Amniotic epithelial cell (primary cell): ENCODE measurements around the gene ALOX12.
"Not testable (repeated sequence)": the region's sequence is repeated elsewhere in the genome, so short reads cannot be mapped to it uniquely, and the experiment has no call there.

Experiments
- DNase-seq: peaks from one replicate; pipeline ENCODE4 v3.0.0-alpha.2; 2010; ENCODE audit warnings: low read depth

The ALOX12 gene

GRCh38 chr17:6995500-6996255, at the start of gene ALOX12:
Gene ALOX12 (plus strand): TSS chr17:6996049. CDS start chr17:6996118, 69 bp downstream.
- DNase-seq: no peak

- no peak for DNase-seq
These were observed 48.1 kb upstream of the ALOX12 start for GRCh38 chr17:6947745-6948144.

GRCh38 chr17:6948562-6948961, 47.3 kb upstream of the ALOX12 start:
- no peak for DNase-seq

GRCh38 chr17:6948976-6949375, 46.9 kb upstream of the ALOX12 start:
- DNase-seq: no peak

- DNase-seq: not testable (repeated sequence)
These were observed 44.9 kb upstream of the ALOX12 start for GRCh38 chr17:6950938-6951337.

GRCh38 chr17:6953689-6954088, 42.2 kb upstream of the ALOX12 start:
- DNase-seq: no peak

- DNase-seq: no peak
These were observed 36.1 kb upstream of the ALOX12 start for GRCh38 chr17:6959700-6960099.

GRCh38 chr17:6969323-6969726, 26.5 kb upstream of the ALOX12 start:
- DNase-seq: peak; percentile 3

- no peak for DNase-seq
These were observed 24.9 kb upstream of the ALOX12 start for GRCh38 chr17:6970992-6971391.

- not testable (repeated sequence) for DNase-seq
These were observed 16.4 kb upstream of the ALOX12 start for GRCh38 chr17:6979440-6979839.

- DNase-seq: no peak
These were observed 14.4 kb upstream of the ALOX12 start for GRCh38 chr17:6981426-6981825.

- no peak for DNase-seq
These were observed 10.6 kb upstream of the ALOX12 start for GRCh38 chr17:6985266-6985665.

- DNase-seq: no peak
These were observed 9.2 kb upstream of the ALOX12 start for GRCh38 chr17:6986676-6987075.

GRCh38 chr17:6989779-6990178, 6.1 kb upstream of the ALOX12 start:
- DNase-seq: no peak

- not testable (repeated sequence) for DNase-seq
These were observed 2.2 kb upstream of the ALOX12 start for GRCh38 chr17:6993613-6994056.

- no peak for DNase-seq
These were observed 1.7 kb upstream of the ALOX12 start for GRCh38 chr17:6994118-6994598.

GRCh38 chr17:6994666-6995256, 1.1 kb upstream of the ALOX12 start:
- DNase-seq: no peak

GRCh38 chr17:6996256-6997011, 585 bp downstream of the ALOX12 start:
- DNase-seq: no peak

- DNase-seq: no peak
These were observed 1.3 kb downstream of the ALOX12 start for GRCh38 chr17:6997171-6997570.

GRCh38 chr17:6998855-6999508, 3.1 kb downstream of the ALOX12 start:
- DNase-seq: no peak

- no peak for DNase-seq
These were observed 5.6 kb downstream of the ALOX12 start for GRCh38 chr17:7001318-7001961.
